Stimulated activated CD8-positive, alpha-beta memory T cell treated with anti-CD3 and anti-CD28 coated beads, Interleukin-15, amount 100 ng/mL, for 4 hours (primary cell): ENCODE results near the gene HPDL.
"Not testable (repeated sequence)": the region's sequence is repeated elsewhere in the genome, so short reads cannot be mapped to it uniquely, and the experiment has no call there.

Experiments used
- DNase-seq, 2 donors: peaks; one replicate each; pipeline ENCODE4 v3.0.0-alpha.2; 2020; ENCODE audit warnings: low read depth in 2 of 2

HPDL gene

DNA sequence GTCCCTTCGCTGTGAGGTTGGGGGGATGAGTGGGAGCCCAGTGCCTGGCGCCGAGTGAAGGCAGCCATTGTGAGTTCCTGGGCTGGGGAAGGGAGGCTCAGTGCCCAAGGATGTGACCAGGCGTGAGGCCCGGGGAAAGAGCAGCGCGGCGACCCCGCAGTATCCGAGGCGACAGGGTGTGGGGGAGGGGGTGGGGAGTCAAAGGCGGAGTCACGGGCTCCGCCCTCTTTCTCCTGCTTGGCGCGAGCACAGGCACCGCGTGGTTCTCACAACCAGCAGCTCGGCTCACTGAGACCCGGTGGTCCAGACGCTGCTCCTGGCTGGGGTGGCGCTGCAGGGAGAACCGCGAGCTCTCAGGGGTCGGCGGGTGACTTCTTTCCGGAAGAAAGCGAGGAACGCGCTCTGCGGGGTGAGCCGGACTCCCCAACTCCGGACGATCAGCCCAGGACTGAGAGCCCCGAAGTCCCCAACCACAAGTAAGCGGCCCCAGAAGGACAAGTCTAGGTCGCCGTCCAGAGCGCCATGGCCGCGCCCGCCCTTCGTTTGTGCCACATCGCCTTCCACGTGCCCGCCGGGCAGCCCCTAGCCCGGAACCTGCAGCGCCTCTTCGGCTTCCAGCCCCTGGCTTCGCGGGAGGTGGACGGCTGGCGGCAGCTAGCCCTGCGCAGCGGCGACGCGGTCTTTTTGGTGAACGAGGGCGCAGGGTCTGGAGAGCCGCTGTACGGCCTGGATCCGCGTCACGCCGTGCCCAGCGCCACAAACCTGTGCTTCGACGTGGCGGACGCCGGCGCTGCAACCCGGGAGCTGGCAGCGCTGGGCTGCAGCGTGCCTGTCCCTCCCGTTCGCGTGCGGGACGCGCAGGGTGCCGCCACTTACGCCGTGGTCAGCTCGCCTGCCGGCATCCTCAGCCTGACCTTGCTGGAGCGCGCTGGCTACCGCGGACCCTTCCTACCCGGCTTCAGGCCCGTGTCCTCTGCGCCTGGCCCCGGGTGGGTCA is at the start of gene HPDL:
TSS of gene HPDL (plus strand) at position 269 of the 997 bp plus-strand sequence. CDS start at position 523, 254 bp downstream.
- DNase-seq, result peak; percentile 40 to 58

GRCh38 chr1:45282351-45282750 is 44.3 kb upstream of the HPDL start:
- DNase-seq, result no peak

- not testable (repeated sequence) for DNase-seq
These were observed 41.8 kb upstream of the HPDL start for GRCh38 chr1:45284858-45285257.

GRCh38 chr1:45286521-45286920 is 40.2 kb upstream of the HPDL start:
- not testable (repeated sequence) for DNase-seq

GRCh38 chr1:45291002-45291401 is 35.7 kb upstream of the HPDL start:
- not testable (repeated sequence) for DNase-seq

DNA sequence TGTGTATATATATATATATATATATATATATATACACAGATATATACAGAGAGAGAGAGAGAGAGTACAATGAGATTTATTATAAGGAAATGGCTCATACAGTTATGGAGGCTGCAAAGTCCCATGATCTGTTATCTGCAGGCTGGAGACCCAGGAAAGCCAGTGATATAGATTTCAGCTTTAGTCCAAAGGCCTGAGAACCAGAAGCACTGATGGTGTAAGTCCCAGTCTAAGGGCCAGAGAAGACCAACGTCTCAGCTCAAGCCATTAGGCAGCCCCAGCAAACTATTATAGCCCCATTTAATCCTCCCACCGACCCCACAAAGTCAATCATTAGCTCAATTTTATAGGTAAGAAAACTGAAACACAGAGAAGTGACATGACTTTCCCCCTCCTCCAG is 35.0 kb upstream of the HPDL start:
- DNase-seq, result no peak

DNA sequence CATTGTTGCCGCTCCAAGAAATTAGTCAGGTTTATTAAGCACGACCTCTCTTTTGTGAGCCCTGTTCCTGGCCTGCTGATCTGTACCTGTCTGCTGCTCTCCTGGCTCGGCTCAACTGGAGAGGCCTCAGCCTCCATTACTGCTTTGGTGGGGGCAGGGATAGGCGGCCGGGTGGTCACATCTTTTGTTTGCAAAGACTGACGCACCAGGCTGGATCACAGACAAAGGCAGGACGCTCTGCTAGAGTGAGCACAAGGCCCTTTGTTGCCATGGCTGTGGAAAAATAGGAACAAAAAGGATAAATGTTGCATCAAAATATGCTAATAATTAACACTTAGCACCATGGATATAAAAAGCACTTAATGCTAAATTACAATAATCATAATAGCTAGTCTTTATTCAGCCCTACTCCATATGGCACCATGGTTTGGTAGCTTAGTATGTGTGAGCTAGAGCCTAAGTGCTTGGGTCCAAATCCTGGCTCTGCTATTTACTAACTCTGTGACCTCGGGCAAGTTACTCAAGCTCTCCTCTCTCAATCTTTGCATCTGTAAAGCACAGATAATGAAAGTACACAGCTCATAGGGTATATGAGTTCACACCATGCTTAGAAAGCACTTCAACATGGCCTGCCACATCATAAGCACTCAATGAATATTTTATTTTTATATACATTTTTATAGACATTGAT is 28.9 kb upstream of the HPDL start:
- no peak for DNase-seq

GRCh38 chr1:45299296-45299695 is 27.4 kb upstream of the HPDL start:
- no peak for DNase-seq

- DNase-seq, result no peak
These were observed 26.6 kb upstream of the HPDL start for GRCh38 chr1:45299981-45300668.

- no peak for DNase-seq
These were observed 26.1 kb upstream of the HPDL start for GRCh38 chr1:45300669-45300997.

GRCh38 chr1:45302505-45303150 is 24.1 kb upstream of the HPDL start:
- no peak for DNase-seq

GRCh38 chr1:45303520-45304310 is 23.0 kb upstream of the HPDL start:
- DNase-seq, result peak; percentile 97 to 98

DNA sequence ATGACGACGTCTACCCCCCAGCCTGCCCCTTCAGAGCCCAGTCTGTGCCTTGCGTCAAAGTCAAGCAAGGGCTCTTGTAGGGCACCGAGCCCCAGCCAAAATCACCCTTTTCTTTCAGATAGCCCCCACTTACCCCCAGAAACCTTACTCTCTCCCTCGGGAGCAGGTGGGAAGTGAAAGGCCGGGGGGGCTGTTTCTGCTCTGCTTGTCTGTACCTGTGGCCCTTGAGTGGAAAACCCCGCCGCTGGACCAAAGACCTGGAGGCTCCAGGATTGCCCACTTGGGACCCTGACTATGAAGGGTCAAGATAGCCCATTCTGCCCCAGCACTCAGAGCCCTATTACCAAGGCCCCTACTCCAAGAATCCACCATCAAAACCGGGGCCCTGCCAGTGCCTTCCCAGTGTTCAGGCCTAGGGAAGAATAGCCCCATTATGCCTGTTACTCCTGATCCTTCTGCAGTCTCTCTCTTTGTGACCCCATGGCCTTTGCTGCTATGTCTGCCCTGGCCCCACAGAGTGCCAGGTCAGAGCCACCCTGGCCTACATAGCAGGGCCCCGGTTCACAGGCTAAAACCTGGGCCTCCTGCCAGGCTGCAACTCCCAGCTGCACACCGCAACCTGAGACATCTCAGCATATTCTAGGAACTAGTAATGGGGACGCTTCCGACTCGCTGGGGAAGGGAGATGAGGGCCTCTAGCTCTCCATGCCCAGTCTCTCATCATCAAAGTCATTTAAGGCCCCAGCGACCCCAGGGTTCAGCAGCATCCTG is 22.2 kb upstream of the HPDL start:
- DNase-seq, result no peak

DNA sequence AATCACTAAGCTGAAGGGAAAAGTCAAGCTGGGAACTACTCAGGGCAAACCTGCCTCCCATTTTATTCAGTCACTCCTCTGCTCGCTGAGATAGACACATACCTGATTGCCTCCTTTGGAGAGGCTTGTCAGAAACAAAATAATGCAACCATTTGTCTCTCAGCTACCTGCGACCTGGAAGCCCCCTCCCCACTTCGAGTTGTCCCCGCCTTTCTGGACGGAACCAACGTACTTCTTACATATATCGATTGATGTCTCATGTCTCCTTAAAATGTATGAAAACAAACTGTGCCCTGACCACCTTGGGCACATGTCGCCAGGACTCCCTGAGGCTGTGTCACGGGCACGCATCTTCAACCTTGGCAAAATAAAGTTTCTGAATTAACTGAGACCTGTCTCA is 21.5 kb upstream of the HPDL start:
- no peak for DNase-seq

DNA sequence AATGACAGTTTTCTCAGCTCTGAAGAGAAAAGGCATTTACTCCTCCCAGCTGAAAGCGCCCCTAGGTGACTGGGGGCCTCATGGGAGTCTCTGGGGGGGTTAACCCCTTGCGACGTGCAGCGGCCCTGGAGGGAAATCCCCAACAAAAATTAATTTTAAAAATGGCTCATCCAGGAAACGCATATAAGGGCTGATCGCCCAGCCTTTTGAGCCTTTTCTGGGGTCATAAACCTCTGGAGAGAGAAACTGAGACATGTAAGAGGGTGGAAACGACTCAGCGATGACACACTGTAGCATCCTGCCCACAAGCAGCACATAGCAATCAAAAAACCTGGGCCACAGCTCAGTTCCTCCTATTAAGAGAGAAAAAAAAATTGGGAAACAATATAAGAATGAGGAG is 20.4 kb upstream of the HPDL start:
- DNase-seq, result no peak

- no peak for DNase-seq
These were observed 19.8 kb upstream of the HPDL start for GRCh38 chr1:45306905-45307304.

DNA sequence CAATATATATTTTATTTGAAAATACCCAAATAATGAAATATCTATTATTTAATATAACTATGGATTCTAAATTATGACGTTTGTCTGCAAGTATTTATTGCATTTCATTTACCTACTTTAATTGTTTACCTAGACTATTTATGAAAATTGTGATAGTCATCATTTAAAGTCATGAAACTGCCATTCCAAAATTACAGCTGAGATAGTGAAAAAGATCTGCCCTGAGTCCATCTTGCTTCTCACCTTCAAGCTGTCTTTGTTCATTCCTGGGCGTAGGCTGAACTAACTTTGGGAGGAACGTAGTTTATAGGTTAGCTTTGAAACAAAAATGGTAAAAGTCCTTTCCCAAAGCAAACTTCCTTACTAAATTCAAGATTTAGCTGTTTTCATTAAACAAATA is 12.4 kb upstream of the HPDL start:
- no peak for DNase-seq

DNA sequence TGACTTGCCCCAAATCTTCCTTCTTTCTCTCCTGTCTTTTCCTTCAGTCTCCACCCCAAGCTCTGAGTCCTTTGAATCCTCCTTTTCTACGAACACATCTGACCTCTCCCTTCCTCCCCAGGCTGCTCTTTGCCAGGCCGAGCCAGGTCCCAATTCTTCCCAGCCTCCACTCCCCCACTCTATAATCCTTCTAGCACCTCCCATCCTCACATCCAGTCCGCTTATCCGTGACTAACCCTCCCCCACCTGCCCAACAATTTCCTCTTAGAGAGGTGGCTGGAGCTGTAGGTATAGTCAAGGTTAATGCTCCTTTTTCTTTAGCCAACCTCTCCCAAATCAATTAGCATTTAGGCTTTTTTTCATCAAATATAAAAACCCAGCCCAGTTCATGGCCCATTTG is 9.5 kb upstream of the HPDL start:
- DNase-seq, result no peak

DNA sequence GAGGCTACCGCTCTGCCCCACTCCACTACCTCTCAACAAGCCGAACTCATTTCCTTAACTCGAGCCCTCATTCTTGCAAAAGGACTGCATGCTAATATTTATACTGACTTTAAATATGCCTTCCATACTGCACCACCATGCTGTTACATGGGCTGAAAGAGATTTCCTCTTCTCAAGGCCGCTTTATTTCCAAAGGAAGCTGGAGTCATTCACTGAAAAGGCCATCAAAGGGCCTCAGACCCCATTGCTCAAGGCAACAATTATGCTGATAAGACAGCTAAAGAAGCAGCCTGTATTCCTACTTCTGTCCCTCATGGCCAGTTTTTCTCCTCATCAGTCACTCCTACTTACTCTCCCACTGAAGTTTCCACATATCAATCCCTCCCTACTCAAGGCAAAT is 6.9 kb upstream of the HPDL start:
- no peak for DNase-seq

DNA sequence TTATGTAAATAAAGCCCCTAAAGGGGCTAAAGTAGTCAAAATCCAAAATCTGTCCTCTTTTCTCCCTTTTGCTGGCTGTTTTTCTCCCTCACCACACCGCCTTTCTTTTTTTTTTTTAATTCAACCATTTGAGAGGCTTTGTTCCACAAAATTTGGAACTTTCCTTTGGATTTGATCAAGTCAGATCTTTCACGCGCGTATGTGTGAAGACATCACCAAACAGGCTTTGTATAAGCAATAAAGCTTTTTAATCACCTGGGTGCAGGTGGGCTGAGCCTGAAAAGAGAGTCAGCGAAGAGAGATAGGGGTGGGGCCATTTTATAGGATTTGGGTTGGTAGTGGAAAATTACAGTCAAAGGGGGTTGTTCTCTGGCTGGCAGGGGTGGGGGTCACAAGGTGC is 5.3 kb upstream of the HPDL start:
- no peak for DNase-seq
